GM18505 (cell line): ENCODE measurements around the gene SEC11C.

Experiments used
- ATAC-seq: cut with Tn5 transposase; IDR thresholded peaks from one replicate; pipeline ENCODE4 v1.9.1; 2021; ENCODE audit not compliant: unreplicated experiment
- POLR2A ChIP-seq: IDR thresholded peaks from 4 replicates; pipeline ENCODE4 v1.6.1; 2011; ENCODE audit warnings: borderline replicate concordance; ENCODE audit not compliant: insufficient read depth, insufficient read length; ENCODE audit errors: extremely low read depth

The SEC11C gene

GRCh38 chr18:59139615-59140301 is at the start of gene SEC11C:
SEC11C (plus strand) TSS chr18:59139884; CDS start chr18:59139949, 65 bp downstream.
- ATAC-seq: peak; percentile 74
- peak; percentile 84 for TF ChIP-seq POLR2A

DNA sequence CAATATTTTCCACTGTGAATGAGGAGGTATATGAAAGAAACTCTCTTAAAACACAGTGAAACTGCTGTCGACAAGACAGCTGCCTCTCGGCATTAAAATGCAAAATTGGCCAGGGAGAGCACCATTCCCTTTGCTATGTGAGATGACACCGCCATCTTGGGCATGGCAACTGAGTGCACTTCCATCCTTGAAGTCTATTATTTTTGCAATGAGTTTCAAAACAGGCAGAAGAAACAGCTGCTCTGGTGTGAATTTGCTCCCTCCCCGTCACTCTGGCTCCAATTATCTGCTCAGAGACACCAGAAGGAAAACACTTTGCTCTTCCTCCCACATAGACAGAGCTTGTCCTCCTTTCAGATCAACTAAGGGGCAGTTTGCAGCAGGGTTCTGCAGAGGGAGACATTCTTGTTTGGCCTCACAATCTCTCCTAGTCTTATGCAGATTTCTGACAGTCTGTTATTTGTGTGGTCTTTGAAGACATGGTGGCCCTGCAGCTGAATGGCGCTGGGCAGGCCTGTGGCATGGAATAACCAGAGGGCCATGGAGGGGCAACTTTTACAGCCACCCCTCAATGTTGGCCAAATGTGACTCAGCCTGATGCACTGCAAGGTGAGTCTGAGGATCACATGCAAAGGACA is 48.6 kb upstream of the SEC11C start:
- TF ChIP-seq POLR2A: no peak
- ATAC-seq: no peak

- ATAC-seq: peak; percentile 73
- TF ChIP-seq POLR2A: no peak
Measured at GRCh38 chr18:59093668-59094067, 46.0 kb upstream of the SEC11C start.

DNA sequence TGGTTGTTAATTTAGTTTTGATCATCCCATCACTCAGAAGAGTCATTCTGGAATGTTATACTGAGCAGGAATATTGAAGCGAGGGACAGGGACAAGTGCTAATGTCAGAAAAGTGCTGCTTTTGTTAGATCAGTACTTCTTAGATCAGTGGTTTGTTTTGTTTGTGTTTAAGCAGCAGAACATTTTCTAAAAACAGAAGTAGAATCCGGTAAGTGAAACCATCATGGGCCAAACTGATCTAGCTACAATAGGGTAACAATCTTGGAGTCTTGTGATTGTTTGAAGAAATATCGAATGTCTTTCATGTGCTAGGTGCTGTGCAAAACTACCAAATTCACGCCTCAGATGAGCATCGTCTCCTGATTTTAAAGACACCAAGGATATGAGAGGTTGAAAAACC is 45.1 kb upstream of the SEC11C start:
- ATAC-seq: no peak
- TF ChIP-seq POLR2A: no peak

DNA sequence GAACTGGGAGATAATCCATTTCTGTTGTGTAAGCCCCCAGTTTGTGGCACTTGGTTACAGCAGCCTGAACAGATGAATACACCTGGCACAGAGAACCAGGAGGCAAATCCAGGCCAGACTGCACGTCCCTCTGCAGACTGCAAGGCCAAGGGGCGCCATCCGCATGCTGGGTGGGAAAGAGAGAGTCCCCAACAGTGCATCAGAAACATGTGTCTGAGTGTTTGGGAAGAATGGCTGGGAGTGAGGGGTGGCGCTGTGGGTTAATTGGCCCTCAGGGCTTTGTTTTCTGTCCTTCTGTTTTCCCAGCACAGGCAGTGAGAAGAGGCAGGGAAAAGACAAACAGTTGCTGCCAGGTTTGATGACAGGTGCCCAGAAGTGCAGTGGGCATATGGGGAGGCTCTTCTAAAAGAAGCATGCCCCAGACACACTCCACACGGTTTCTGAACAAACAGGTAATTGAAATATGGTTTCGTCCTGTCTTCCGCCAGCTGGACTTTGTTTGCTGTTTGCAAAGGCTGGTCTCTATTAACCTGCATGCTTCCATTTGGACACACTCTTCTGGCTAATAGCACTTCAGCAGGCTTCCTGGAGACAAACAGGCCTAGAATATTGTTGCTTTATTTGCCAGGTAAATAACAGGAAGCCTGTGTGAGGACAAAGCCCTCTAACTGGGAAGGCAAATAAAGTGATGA is 43.4 kb upstream of the SEC11C start:
- TF ChIP-seq POLR2A: no peak
- no peak for ATAC-seq

- TF ChIP-seq POLR2A: no peak
- ATAC-seq: no peak
Measured at GRCh38 chr18:59101830-59102414, 37.8 kb upstream of the SEC11C start.

DNA sequence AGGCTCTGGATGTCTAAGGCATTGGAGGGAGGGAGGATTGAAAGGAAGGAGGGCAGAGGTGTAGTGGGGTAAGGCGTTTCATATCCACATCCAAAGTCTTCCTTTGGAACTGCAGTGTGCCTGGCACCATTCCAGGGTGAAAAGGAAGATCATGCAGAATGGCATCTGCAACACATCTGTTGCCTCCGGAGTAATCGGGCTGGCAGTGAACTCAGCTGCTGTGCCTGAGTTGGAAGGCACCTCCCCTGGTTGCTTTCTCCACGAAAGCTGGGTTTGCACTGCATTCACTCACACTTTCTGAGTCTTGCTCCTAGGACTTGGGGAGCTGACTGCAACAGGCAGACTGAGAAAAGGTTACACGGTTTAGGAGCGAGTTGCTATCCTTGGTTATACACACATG is 30.3 kb upstream of the SEC11C start:
- ATAC-seq: no peak
- TF ChIP-seq POLR2A: no peak

DNA sequence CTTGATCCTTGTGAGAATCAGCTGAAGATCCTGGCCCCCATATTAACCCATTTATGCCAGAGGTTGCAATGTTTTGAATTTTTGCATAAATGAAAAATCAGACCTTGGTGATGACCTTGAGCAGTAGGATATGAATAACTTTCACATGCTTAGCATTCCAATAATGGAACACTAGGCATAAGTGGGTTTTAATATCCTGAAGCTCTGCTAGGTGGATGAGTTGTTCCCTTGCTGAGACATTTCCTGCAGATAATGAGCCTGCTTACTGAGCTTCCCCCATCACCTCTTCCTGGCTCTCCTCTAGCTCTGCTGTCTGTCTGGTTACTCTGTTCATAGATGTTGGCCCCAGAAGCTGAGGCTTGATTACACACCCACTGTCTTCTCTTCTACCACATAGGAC is 25.5 kb upstream of the SEC11C start:
- no peak for TF ChIP-seq POLR2A
- ATAC-seq: no peak

- TF ChIP-seq POLR2A: no peak
- peak; percentile 69 for ATAC-seq
Measured at GRCh38 chr18:59123588-59124369, 15.9 kb upstream of the SEC11C start.

DNA sequence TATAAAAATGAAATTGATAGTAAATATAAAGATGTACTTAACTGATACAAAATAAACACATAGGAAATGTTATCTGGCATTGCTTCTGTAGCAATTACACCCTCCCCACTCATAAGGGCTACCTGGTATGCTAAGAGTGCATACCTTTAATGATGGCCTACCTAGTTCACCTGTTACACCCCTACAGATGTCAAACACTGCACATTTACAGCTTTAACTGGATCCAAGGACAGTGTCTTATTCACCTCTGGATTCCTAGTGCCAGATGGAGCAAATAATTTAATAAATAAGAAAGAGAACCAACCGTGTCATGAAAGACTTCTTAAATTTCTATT is 15.3 kb upstream of the SEC11C start:
- ATAC-seq: no peak
- TF ChIP-seq POLR2A: no peak

DNA sequence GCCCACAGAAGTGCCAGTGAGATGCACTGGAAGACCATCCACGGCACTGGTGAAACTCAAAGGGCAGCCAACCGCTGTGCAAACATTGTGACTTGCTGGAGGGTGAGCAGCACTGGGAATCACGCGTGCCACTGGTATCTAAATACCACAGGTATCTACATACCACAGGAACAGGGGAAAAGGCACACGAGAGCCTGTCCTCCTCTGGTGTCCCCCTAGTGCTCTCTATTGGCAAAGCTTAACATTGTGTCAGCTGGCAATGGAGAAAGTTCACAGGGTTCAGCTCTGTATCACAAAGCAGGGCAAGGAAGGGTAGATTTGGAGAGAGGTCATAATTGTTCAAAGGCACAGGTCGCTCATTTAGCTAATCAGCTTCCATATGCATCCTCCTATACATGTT is 12.6 kb upstream of the SEC11C start:
- no peak for ATAC-seq
- TF ChIP-seq POLR2A: no peak

- ATAC-seq: no peak
Measured at GRCh38 chr18:59129951-59130703, 9.6 kb upstream of the SEC11C start.

DNA sequence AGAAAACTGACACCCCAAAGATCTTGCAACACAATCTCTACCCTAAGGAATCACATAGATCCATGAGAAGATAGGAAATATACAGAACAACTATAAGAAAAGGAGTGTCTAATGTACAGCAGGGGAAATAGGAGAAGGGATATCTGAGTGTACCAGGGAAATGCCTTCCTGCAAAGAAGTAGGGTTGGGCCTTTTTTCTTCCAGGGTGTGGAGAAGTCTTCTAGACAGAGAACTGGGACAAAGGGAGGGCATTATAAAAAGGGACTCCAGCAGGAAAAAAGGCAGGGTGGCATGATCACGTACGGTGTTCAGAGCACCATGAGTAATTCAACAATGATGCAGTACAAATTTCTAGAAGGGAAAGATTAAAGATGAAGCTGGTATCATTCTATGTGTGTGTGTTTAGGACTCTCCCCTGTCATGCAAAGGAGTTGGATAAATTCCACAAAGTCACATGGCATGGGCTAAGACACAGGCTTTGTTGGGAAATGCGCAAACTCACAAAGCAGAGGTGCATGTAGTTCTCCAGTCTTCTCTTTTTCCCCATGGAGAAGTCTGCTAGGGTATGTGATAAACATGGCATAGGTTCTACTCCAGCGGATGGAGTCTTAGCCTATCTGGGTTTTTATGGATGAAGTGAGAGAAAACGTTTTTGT is 6.7 kb upstream of the SEC11C start:
- no peak for TF ChIP-seq POLR2A
- no peak for ATAC-seq

More at GRCh38 chr18:59129951-59130703, 9.6 kb upstream of the SEC11C start:
- no peak for TF ChIP-seq POLR2A

- TF ChIP-seq POLR2A: no peak
- ATAC-seq: peak; percentile 77
Measured at GRCh38 chr18:59139291-59139614, 431 bp upstream of the SEC11C start.
